CD4-positive, alpha-beta memory T cell (primary cell): ENCODE data around the gene SRP14. TPM values are rescaled to one million over a fixed set of nuclear protein-coding genes. Genes with fewer than 3 reads are reported as not detected.
A peak's percentile ranks its signal among the peaks of the same experiment; 100 is the strongest.

Experiments
- CTCF ChIA-PET: fragments of 350-600 bp; sonication (Branson Sonifier 250); formaldehyde crosslinking; loops from one replicate; lab custom pipeline; 2021; ENCODE audit warnings: inconsistent platforms; ENCODE audit not compliant: partially characterized antibody; lab: Charles Lee
- POLR2A ChIA-PET: fragments of 350-600 bp; sonication (Branson Sonifier 250); formaldehyde crosslinking; loops from one replicate; lab custom pipeline; 2021; ENCODE audit not compliant: partially characterized antibody; lab: Charles Lee
- DNase-seq, 5 donors: peaks; one replicate each; pipeline versions ENCODE4 v3.0.0 to v3.0.0-alpha.2; 2020 to 2022; ENCODE audit warnings: mixed read lengths in 1 of 5
- H3K27ac ChIP-seq: one replicate; pipeline ENCODE4 v1.7.0; 2013; ENCODE audit warnings: low read depth, low read length
- H3K27me3 ChIP-seq: 2 replicates; pipeline ENCODE4 v1.7.0; 2013; ENCODE audit warnings: mild to moderate bottlenecking, low read length, moderate library complexity; ENCODE audit not compliant: insufficient read depth
- H3K36me3 ChIP-seq: 2 replicates; pipeline ENCODE4 v1.7.0; 2013; ENCODE audit warnings: mild to moderate bottlenecking, low read length, moderate library complexity; ENCODE audit not compliant: insufficient read depth
- H3K4me1 ChIP-seq: 2 replicates; pipeline ENCODE4 v1.7.0; 2013; ENCODE audit warnings: mild to moderate bottlenecking, low read length, moderate library complexity; ENCODE audit not compliant: insufficient read depth
- H3K4me3 ChIP-seq, 2 donors: one replicate each; pipeline ENCODE4 v1.7.0; 2013; ENCODE audit warnings: low read length in 2 of 2, mild to moderate bottlenecking in 1 of 2
- H3K9me3 ChIP-seq, 2 donors: one replicate each; pipeline ENCODE4 v1.7.0; 2013; ENCODE audit warnings: low read length in 2 of 2, control low read depth in 1 of 2; ENCODE audit not compliant: control insufficient read depth in 1 of 2
- H3K27ac Mint-ChIP-seq, 7 donors: one replicate each; pipeline ENCODE4 v1.8.0; 2020 to 2021; ENCODE audit warnings: mixed read lengths in 7 of 7, mild to moderate bottlenecking in 6 of 7, inconsistent platforms in 3 of 7, moderate library complexity in 3 of 7
- H3K27me3 Mint-ChIP-seq, 2 donors: one replicate each; pipeline ENCODE4 v1.8.0; 2020 to 2021; ENCODE audit warnings: mixed read lengths in 2 of 2
- H3K36me3 Mint-ChIP-seq, 2 donors: one replicate each; pipeline ENCODE4 v1.8.0; 2020 to 2021; ENCODE audit warnings: mixed read lengths in 2 of 2, inconsistent platforms in 1 of 2, mild to moderate bottlenecking in 1 of 2
- H3K4me1 Mint-ChIP-seq, 4 donors: one replicate each; pipeline ENCODE4 v1.8.0; 2020 to 2021; ENCODE audit warnings: mixed read lengths in 4 of 4, mild to moderate bottlenecking in 1 of 4
- H3K4me3 Mint-ChIP-seq, 8 donors: one replicate each; pipeline ENCODE4 v1.8.0; 2020 to 2021; ENCODE audit warnings: mixed read lengths in 8 of 8, mild to moderate bottlenecking in 7 of 8, moderate library complexity in 6 of 8, inconsistent platforms in 3 of 8
- H3K9me3 Mint-ChIP-seq, 8 donors: one replicate each; pipeline ENCODE4 v1.8.0; 2020 to 2021; ENCODE audit warnings: mixed read lengths in 8 of 8, mild to moderate bottlenecking in 5 of 8, inconsistent platforms in 3 of 8, moderate library complexity in 1 of 8
- intact Hi-C: fragments of 100-400 bp; cut with micrococcal nuclease; formaldehyde crosslinking; loops from one replicate; pipeline ENCODE4 v1.15.1; 2023
- polyA plus RNA-seq, 2 donors: library from polyadenylated mRNA; unstranded; fragments of 300-500 nt; fragmentation: Illumina TruSeq; gene quantifications; one replicate each; pipeline ENCODE4 v1.2.3, GENCODE V29; 2021
- total RNA-seq, 2 experiments: library from RNA; stranded (reverse); gene quantifications; one replicate each; pipeline ENCODE4 v1.2.3, GENCODE V29; 2021

SRP14 gene, protein sequence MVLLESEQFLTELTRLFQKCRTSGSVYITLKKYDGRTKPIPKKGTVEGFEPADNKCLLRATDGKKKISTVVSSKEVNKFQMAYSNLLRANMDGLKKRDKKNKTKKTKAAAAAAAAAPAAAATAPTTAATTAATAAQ
- total RNA-seq (100 to 1,000 TPM; 118 to 120 TPM), polyA plus RNA-seq (1,000 to 10,000 TPM in 1 of 2 donors, 100 to 1,000 TPM in 1; 773 to 1,035 TPM)

DNA sequence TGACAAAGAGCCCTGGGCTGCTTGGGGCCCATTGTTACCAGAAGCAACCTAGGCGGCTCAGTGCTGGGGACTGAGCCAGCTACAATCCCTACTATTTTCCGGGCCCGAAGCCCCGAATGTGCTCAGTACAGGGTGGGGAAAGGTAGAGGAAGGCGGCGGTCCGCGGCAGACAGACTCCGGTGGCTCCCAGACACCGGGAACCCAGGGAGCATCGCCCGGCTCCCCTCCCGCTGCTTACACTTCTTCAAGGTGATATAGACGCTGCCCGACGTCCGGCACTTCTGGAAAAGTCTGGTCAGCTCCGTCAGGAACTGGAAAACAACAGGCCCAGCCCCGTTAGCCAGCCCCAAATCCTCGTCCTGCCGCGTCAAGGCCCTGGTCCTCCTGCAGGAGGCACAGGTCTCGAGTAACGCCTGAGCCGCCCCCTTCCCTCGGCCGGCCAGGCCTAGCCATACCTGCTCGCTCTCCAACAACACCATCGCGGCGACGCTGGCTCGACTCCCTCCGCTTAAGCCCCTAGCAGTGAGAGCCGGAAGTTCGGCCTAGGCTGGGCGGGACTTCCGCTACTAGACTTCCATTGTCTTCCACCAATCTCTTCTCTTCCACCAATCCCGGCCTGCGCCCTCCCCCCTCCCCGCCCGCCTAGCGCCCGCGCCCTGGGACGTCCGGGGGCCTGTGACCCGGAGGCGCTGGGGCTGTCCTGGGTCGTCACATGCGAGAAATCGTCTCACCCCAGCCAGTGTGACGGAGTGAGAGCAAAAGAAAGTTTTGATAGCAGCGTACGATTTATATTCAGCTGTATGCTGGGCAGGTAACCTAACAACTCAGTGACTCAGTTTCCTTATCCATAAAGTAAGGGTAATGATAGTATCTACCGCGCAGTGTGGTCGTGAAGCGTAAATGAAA, at the start of gene SRP14:
Gene SRP14 (minus strand): TSS at position 544 of the 906 bp plus-strand sequence. CDS start 65 bp downstream, at position 479.
- Histone ChIP-seq H3K4me3 (peak within 1 kb of the TSS; percentile 42 to 97), H3K9me3 (no peaks in the 10 kb centered on the region), H3K27me3 (no peaks in the 10 kb centered on the region), H3K4me1 (peaks cover 24% of the 10 kb centered on the region), H3K36me3 (peaks cover 34% of the 10 kb centered on the region), H3K27ac (peak within 1 kb of the TSS; percentile 98)
- Mint-ChIP-seq H3K27ac (peak within 1 kb of the TSS; percentile 87 to 99 (median 98)), H3K9me3 (peaks cover 0 to 2% (median 0%) of the 10 kb centered on the region in 8 donors), H3K4me1 (peaks cover 22 to 49% (median 33%) of the 10 kb centered on the region in 4 donors), H3K36me3 (peaks cover 24 to 46% of the 10 kb centered on the region in 2 donors), H3K27me3 (no peaks in the 10 kb centered on the region), H3K4me3 (peak within 1 kb of the TSS; percentile 96 to 100 (median 99))
- CTCF ChIA-PET, result interaction anchor here (0.7 to 7.5 kb wide), 8 partner anchors 9 to 241 kb away, joined by 3 to 47 read pairs (median 10); no protein-coding TSS in a partner anchor
- POLR2A ChIA-PET, result interaction anchor here (0.8 to 6.2 kb wide), 8 partner anchors 10 to 284 kb away, joined by 3 to 48 read pairs (median 4); partner anchors contain the start of genes BMF, FSIP1, INAFM2 and PLCB2
- DNase-seq, result peak; percentile 89 to 95 (median 90)
- intact Hi-C loops, result loop anchor here (1.0 to 2.0 kb wide), 4 partner anchors 70 to 257 kb away; partner anchors contain the start of genes BMF, EIF2AK4 and FSIP1

DNA sequence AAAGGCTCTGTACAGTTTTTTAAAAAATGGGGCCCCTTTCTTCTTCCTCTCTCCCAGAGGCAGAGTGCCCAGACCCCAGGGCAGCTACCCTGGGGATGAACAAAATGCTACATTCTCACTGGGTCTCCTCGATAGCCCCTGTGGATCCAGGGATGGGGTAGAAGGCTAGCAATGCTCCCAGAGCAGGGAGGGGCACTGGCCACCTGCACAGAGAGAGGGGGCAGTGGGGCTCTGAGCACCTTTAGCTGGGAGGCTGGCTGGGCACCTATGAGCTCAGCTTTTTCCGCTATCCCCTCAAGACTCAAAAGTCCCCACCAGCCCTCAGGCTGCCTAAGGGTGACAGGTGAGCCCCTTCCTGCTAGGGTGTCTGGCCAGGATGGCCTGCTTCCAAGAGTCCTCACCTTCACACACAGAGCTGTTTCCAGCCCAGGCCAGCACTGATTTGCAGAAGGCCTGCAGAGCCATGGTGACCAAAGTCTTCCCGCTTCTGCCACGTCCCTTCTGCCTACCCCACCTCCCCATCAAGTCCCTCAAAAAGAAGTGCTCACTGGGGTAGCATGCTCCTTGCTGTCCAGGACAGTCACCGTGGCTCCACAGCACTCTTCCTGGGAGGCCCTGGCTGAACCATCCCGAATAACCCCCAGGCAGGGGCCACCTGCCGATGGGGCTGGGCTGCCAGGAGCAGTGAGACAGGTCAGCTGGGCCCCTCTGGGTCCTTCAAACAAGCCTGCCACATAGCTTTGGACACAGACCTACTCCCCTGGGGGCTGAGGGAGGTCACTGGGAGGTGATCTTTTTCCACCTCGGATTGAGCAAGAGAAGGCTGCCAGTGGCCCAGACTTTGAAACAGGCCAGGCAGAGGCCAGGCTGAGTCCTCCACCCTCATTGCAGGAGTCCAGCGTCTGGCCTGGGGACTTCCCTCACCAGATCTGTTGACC, 49.3 kb upstream of the SRP14 start:
- no peak overlapping the region for H3K4me3 Mint-ChIP-seq
- H3K4me1 Mint-ChIP-seq, result no peaks in the 10 kb centered on the region
- ChIA-PET POLR2A (interaction anchor here (0.9 to 1.5 kb wide), 2 partner anchors 10 to 34 kb away, joined by 3 to 4 read pairs; no protein-coding TSS in a partner anchor), CTCF (interaction anchor here (1.3 to 5.1 kb wide), 4 partner anchors 9 to 17 kb away, joined by 3 to 33 read pairs (median 4); no protein-coding TSS in a partner anchor)
- Histone ChIP-seq H3K36me3 (no peaks in the 10 kb centered on the region), H3K27me3 (no peaks in the 10 kb centered on the region), H3K9me3 (no peaks in the 10 kb centered on the region), H3K27ac (no peak overlapping the region), H3K4me3 (no peak overlapping the region), H3K4me1 (no peaks in the 10 kb centered on the region)
- H3K27ac Mint-ChIP-seq, result no peak overlapping the region
- peaks cover 1 to 4% of the 10 kb centered on the region in 2 donors for H3K36me3 Mint-ChIP-seq
- DNase-seq, result no peak
- H3K9me3 Mint-ChIP-seq, result no peaks in the 10 kb centered on the region
- intact Hi-C loops, result no loop called here
- peaks cover 16 to 18% of the 10 kb centered on the region in 2 donors for H3K27me3 Mint-ChIP-seq

DNA sequence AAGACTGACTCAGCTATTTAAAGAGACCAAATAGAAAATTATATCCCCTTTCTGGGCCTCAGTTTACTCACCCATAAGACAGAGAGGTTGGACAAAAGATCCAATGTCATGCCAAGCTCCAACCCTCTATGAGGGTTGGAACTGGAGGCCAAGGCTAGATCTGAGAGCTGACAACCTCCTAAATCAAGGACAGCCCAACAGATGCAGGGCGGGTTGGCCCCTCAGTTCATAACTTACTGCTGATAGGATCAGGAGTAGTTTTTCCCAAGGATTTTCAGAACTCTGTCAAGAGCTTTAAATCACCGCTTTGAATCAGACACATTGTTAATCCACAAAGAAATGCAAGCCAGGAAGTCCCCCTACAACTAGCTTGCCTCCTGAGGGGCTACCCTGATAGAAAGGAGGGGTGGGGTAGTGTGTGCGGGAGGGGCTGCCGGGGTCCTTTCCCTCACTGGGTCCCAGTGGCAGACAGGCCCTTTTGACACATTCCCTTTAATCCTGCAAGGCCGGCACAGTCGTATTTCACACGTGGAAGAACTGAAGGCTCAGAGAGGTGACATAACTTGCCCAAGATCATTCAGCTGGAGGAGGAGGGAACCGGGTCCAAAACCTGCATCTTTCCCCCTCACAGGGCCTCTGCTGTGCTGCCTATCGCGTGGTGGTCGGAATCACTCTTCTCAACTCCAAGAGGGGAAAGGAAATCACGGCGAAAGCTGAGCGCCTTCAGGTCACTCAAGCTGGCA, 48.3 kb upstream of the SRP14 start:
- Mint-ChIP-seq H3K27me3 (peaks cover 20 to 24% of the 10 kb centered on the region in 2 donors), H3K36me3 (peaks cover 0 to 4% of the 10 kb centered on the region in 2 donors), H3K9me3 (no peaks in the 10 kb centered on the region), H3K27ac (no peak overlapping the region), H3K4me3 (no peak overlapping the region), H3K4me1 (peaks cover 0 to 2% (median 0%) of the 10 kb centered on the region in 4 donors)
- Histone ChIP-seq H3K27ac (no peak overlapping the region), H3K9me3 (no peaks in the 10 kb centered on the region), H3K4me1 (peaks cover 4% of the 10 kb centered on the region), H3K36me3 (no peaks in the 10 kb centered on the region), H3K27me3 (no peaks in the 10 kb centered on the region), H3K4me3 (no peak overlapping the region)
- ChIA-PET POLR2A (interaction anchor here (0.9 to 1.5 kb wide), 2 partner anchors 11 to 33 kb away, joined by 3 to 4 read pairs; no protein-coding TSS in a partner anchor), CTCF (interaction anchor here (1.3 to 5.1 kb wide), 4 partner anchors 8 to 18 kb away, joined by 3 to 33 read pairs (median 4); no protein-coding TSS in a partner anchor)
- no peak for DNase-seq
- intact Hi-C loops, result no loop called here

DNA sequence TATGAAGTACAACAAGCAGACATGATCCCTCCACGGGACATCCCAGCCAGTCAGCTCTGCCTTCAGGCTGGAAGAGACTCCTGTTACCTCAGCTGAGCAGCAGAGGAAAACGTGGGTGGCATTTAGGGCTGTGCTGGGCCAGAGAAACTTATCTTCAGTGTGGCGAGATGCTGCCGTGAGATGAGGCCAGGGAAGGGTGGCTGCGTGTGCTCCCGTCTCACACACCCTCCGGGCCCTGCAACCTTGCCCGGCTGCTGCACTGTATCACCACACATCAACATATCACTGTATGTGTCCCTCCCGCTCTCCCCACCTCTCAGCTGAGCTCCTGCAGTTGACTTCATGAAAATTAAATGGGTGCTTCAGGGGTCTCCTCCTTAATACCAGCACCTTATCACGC, 46.3 kb upstream of the SRP14 start:
- H3K4me1 Mint-ChIP-seq, result peaks cover 2 to 10% (median 7%) of the 10 kb centered on the region in 4 donors
- no peaks in the 10 kb centered on the region for H3K27me3 ChIP-seq
- no peak for DNase-seq
- ChIA-PET POLR2A (no interaction called here), CTCF (interaction anchor here (5.1 kb wide), 1 partner anchor 20 kb away, joined by 33 read pairs; no protein-coding TSS in a partner anchor)
- H3K4me1 ChIP-seq, result peaks cover 12% of the 10 kb centered on the region
- H3K27me3 Mint-ChIP-seq, result peaks cover 33% of the 10 kb centered on the region in 2 donors
- H3K9me3 Mint-ChIP-seq, result no peaks in the 10 kb centered on the region
- no peak overlapping the region for H3K27ac ChIP-seq
- no peaks in the 10 kb centered on the region for H3K9me3 ChIP-seq
- H3K4me3 Mint-ChIP-seq, result no peak overlapping the region
- no peak overlapping the region for H3K4me3 ChIP-seq
- no peaks in the 10 kb centered on the region for H3K36me3 Mint-ChIP-seq
- intact Hi-C loops, result no loop called here
- peak overlapping the region in 1 of 7 donors; percentile 17 for H3K27ac Mint-ChIP-seq
- no peaks in the 10 kb centered on the region for H3K36me3 ChIP-seq

DNA sequence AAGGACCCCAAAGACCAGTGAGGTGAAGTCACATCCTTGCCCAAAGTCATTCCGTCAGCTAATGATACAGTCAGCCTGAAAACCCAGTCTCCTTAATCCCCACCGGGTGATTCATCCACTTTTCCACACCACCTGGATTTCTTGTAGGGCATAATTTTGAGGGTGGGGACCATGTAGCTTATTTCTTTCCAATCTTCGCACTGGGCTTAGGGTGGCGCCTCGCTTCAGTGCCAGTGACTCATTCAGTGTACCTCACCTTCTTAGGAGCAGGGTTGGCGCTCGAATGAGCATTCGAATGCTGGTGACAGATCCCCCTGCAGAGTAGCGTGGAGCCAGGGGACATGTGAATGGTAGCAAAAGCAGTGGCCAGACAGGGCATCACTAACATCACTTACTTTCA, 45.7 kb upstream of the SRP14 start:
- no peaks in the 10 kb centered on the region for H3K9me3 Mint-ChIP-seq
- H3K36me3 Mint-ChIP-seq, result no peaks in the 10 kb centered on the region
- intact Hi-C loops, result no loop called here
- no peak overlapping the region for H3K4me3 ChIP-seq
- H3K9me3 ChIP-seq, result no peaks in the 10 kb centered on the region
- peaks cover 34 to 35% of the 10 kb centered on the region in 2 donors for H3K27me3 Mint-ChIP-seq
- no peak overlapping the region for H3K4me3 Mint-ChIP-seq
- no peaks in the 10 kb centered on the region for H3K36me3 ChIP-seq
- H3K27me3 ChIP-seq, result no peaks in the 10 kb centered on the region
- H3K4me1 ChIP-seq, result peaks cover 12% of the 10 kb centered on the region
- CTCF ChIA-PET, result interaction anchor here (5.1 kb wide), 1 partner anchor 21 kb away, joined by 33 read pairs; no protein-coding TSS in a partner anchor
- no peak overlapping the region for H3K27ac ChIP-seq
- POLR2A ChIA-PET, result no interaction called here
- no peak overlapping the region for H3K27ac Mint-ChIP-seq
- H3K4me1 Mint-ChIP-seq, result peaks cover 2 to 10% (median 7%) of the 10 kb centered on the region in 4 donors
- DNase-seq, result no peak
